DMS114 treated with DMSO at 0.1 percent for 48 hours (cell line): Measurements from ENCODE around the gene DAZAP1.

ENCODE experiments used
- DNase-seq: peaks from one replicate; lab custom pipeline; 2025; ENCODE audit not compliant: unreplicated experiment; lab: John Stamatoyannopoulos, UW

Gene DAZAP1

DNA sequence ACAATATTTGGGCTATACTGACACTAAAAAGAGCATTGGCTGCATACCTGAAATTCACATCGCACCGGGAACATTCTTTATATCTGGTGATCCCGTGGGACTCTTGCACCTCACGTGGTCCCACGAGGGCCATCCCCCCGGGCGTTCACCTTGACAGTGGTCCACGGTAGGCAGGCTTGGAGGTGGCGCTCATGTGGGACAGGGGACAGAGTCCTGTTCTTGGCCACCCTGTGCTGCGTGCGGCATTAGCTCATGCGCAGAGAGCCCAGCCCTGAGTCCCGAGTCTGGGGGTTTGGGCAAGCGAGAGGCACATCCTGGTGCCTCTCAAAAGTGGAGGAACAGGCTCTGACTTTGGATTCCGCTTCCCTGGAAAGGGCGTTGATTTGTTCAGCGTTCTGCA, 13.5 kb upstream of the DAZAP1 start:
- DNase-seq: no peak

DNA sequence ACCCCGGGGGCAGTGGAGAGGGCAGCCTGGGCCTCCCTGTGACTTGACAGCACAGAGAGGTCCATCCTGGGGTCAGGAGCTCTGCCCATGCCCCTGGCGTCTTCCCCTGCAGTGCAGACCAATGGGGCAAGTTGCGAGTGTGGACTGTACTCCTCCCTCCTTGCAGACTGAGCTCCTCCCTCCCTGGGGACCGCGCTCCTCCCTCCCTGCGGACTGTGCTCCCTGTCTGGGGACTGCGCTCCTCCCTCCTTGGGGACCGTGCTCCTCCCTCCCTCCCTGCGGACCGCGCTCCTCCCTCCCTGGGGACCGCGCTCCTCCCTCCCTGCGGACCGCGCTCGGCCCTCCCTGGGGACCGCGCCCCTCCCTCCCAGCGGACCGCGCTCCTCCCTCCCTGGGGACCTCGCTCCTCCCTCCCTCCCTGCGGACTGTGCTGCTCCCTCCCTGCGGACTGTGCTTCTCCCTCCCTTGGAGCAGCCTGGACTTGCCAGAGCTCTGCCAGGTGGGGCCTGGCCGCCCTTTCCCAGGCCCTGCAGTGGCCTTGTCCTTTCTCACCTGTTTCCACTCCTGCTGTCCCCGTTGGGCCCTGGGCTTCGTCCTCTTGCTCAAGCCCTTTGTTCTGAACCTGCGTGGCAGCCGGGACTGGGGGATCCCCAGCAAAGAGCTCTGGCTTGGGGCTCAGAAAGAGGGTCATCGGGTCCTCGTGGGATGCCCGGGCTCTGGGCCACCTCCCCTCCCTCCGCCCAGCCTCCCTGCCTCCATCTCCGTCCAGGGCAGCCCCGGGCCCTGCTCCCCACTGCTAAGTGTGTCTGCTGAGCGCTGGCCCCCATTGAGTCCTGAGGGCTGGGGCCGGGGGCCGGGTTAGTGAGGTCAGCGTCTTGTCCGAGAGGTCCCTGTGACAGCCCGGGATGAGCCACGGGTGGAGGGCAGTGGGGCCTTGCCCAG, 12.9 kb upstream of the DAZAP1 start:
- DNase-seq: no peak

DNA sequence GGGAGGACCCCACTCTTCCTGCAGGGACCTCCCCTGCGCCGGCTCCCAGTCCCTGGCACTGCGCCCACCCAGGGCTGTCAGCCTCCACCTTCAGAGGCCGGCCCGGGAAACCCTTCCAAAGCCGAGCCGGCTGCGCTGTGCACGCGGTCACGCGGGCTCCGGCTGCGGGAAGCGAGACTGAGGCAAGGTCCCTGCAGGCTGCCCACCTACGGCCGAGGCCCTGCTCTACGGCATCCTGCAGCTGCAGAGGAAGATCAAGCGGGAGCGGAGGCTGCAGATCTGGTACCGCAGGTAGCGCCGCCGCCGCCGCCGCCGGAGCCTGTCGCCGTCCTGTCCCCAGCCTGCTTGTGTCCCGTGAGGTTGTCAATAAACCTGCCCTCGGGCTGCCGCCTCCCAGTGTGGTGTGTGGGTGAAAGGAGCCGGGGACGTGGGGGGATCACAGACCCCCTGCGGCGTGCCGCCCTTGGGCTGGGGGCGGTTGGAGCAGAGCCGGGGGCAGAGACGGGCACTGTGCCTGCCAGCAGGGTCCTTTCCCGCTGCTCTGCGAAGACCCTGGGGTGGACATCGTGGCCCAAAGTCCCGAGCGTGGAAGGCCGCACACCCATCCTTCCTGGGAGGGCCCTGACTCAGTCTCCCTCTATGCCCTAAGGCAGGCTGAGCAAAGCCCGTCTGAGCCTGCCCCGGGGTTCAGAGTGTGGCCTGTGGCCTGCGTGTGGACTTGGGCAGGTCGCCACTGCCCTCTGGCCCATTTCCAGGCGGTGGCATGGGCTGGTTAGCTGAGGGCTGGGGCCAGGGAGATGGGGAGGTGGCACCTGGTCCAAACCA, 12.0 kb upstream of the DAZAP1 start:
- DNase-seq: no peak

GRCh38 chr19:1396019-1396767, 11.2 kb upstream of the DAZAP1 start:
- no peak for DNase-seq

DNA sequence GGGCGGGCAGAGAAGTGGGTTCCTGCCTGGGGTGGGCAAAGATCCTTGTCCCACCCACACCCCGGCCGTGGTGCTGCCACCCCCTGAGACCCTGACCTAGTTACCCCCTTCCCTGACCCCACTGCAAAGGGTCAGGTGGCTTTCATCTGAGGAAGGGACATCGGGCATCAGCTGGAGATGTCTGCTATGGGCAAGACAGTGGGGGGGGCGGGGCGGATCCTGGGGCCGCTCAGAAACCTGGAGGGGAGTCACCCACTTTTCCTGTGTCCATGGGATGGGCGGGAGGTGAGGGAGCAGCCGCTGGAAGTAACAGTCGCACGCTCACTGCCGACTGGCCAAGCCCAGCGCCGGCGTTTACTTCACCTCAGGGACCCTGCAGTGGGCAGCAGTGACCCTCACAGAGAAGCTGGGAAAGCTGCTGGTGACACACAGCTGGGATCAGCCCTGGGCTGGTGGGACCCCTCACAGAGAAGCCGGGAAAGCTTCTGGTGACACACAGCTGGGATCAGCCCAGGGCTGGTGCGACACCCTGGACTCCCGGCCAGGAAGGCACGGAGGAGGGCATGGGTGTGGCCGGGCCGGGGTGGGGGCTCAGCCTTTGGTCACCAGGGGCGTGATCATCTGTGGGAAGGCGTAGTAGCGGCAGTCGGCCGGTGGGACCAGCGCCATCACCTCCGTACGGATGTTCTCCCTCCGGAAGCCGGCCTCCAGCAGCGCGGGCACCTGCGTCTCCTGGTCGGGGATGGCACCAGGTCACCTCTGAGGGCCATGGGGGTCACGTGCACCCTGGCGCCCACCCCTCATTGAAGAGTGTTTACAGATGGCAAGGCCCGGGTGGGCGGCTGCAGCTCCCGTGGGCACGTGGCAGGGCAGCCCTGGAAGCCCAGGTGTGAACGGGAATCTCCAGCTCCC, 10.4 kb upstream of the DAZAP1 start:
- DNase-seq: no peak

GRCh38 chr19:1397838-1398237, 9.5 kb upstream of the DAZAP1 start:
- no peak for DNase-seq

- DNase-seq: no peak
Measured at GRCh38 chr19:1399079-1399478, 8.3 kb upstream of the DAZAP1 start.

GRCh38 chr19:1399745-1400144, 7.6 kb upstream of the DAZAP1 start:
- no peak for DNase-seq

DNA sequence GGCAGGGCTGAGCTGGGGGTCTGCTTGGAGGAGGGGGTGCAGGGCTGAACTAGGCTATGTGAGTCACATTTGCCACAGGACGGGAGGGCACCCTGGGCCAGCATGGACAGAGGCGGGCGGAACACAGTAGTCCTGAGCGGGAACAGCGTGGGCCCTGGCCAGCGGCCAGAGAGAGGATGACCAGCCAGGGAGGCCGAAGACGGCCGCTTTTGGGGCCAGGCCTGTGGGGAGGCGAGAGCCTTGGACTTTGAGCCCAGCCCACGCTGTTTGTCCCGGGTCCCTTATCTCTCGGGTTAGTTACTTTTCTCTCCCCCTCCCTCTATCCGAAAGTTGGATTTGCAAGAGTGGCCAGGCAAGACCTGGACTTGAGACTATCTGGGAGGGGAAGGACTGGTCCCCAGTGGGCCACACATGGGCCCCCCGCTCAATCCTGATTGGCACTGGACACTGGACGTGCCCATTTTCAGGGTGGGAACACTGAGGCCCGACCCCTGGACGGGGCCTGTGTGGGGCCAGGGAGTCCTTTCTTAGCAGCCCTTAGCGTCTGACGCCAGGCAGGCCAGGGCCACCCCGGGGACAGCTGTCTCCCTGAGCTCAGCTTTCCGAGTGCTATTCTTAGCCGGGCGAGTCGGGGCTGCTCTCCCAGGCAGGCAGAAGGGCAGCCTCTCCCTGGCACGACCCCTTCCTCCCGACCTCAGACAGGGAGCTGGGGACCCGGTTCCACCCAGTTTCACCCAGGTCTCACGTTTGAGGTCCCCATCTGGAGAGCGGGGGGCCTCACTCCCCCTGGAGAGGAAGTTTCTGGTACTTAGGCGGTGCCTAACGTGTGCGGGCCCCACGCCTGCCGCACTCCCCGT, 6.9 kb upstream of the DAZAP1 start:
- no peak for DNase-seq

GRCh38 chr19:1401138-1401888, 6.1 kb upstream of the DAZAP1 start, which contains the start of gene GAMT:
Gene GAMT (minus strand): TSS chr19:1401542. CDS start chr19:1401476, 66 bp downstream.
- DNase-seq: no peak

- DNase-seq: no peak
Measured at GRCh38 chr19:1401889-1402217, 5.5 kb upstream of the DAZAP1 start.

- DNase-seq: no peak
Measured at GRCh38 chr19:1402411-1403070, 4.8 kb upstream of the DAZAP1 start.

GRCh38 chr19:1406774-1407527, 435 bp upstream of the DAZAP1 start:
- DNase-seq: peak; percentile 75

GRCh38 chr19:1408300-1409203, 1.2 kb downstream of the DAZAP1 start:
- no peak for DNase-seq

DNA sequence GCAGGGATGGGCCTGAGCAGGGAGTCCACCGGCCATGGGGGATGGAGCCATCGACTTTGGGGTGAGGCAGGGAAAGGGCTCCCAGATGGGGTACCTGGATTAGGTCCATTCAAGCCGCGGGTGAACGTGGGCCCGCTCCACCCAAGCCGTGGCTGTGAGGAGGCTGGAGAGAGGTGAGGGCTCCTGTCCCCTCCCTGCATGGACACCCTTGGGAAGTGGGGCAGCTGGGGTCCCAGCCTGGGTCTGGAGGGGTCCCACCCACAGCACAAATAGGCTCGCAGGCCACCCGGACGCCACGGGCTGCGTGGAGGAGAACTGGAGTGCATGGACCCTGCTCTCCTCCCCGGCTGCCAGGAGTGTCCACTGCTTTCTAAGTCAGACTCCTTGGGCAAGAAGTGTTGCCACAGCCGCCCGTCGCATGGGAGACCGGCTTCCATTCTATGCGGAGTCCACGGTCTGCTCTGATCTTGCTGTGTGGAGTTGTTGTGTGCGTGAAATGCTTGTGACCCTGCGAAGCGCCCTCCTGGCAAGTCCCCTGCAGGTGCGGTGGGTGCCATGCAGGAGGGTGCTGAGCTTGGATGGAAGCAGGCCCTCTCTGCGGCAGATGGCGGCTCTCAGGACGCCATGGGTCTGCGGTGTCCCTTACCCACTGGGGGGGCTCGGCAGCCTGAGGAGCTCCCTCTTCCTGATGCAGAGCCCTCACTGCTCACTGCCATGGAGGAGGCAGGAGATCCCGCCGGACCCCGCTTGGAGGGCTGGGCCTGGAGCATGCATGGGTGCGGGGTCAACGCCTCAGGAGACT, 2.0 kb downstream of the DAZAP1 start:
- DNase-seq: no peak
